D721Med (cell line): ENCODE results near the gene PPARA.

ENCODE experiments used
- DNase-seq: peaks from one replicate; pipeline ENCODE4 v3.0.0; 2011; ENCODE audit warnings: low spot score; ENCODE audit not compliant: insufficient read length
- FAIRE-seq: peaks from 2 replicates; lab custom pipeline; 2011; peaks lifted over from hg19 to GRCh38; lab: Jason Lieb, UNC
- CTCF ChIP-seq: IDR thresholded peaks from 2 replicates; pipeline ENCODE4 v1.5.1; 2012; ENCODE audit warnings: mild to moderate bottlenecking, control low read depth; ENCODE audit not compliant: insufficient read depth; ENCODE audit errors: missing control alignments

PPARA gene

GRCh38 chr22:46275455-46276122, 125.3 kb downstream of the PPARA start:
- no peak for TF ChIP-seq CTCF
- DNase-seq (no peak), FAIRE-seq (no peak)

- TF ChIP-seq CTCF = no peak
- FAIRE-seq (no peak), DNase-seq (no peak)
Measured at GRCh38 chr22:46276563-46276962, 126.2 kb downstream of the PPARA start.

GRCh38 chr22:46278656-46279645, 128.6 kb downstream of the PPARA start:
- no peak for FAIRE-seq
- DNase-seq = no peak
- TF ChIP-seq CTCF = no peak

GRCh38 chr22:46280063-46280817, 129.9 kb downstream of the PPARA start:
- FAIRE-seq (no peak), DNase-seq (no peak)
- no peak for TF ChIP-seq CTCF

- FAIRE-seq = no peak
- no peak for DNase-seq
- no peak for TF ChIP-seq CTCF
Measured at GRCh38 chr22:46280999-46281623, 130.8 kb downstream of the PPARA start.

- FAIRE-seq (no peak), DNase-seq (no peak)
- no peak for TF ChIP-seq CTCF
Measured at GRCh38 chr22:46281866-46282678, 131.7 kb downstream of the PPARA start.
